HL-60 (cell line): ENCODE data around the gene PPFIA4.

ENCODE experiments used
- DNase-seq, 2 experiments: peaks; one replicate each; pipeline ENCODE4 v3.0.0-alpha.2; 2010 to 2020; ENCODE audit warnings: low read depth in 1 of 2, low spot score in 1 of 2
- H3K27ac ChIP-seq: fragments of 250-450 bp; sonication (Bioruptor Pico); replicated peaks from 2 replicates; pipeline ENCODE4 v1.5.1; 2020; ENCODE audit warnings: mild to moderate bottlenecking, moderate library complexity
- H3K27me3 ChIP-seq: fragments of 250-450 bp; sonication (Bioruptor Pico); 2 replicates; pipeline ENCODE4 v1.5.1; 2021; ENCODE audit warnings: mild to moderate bottlenecking, moderate library complexity; ENCODE audit not compliant: insufficient read depth, poor library complexity, severe bottlenecking
- H3K4me3 ChIP-seq: replicated peaks from 2 replicates; pipeline ENCODE4 v1.5.1; 2011; ENCODE audit warnings: mild to moderate bottlenecking, control low read depth, low read length; ENCODE audit not compliant: insufficient read depth
- CTCF ChIP-seq: IDR thresholded peaks from one replicate; pipeline ENCODE4 v1.5.1; 2011; ENCODE audit warnings: low read length, control low read depth, inconsistent platforms; ENCODE audit not compliant: insufficient read depth
- GABPA ChIP-seq: IDR thresholded peaks from 2 replicates; pipeline ENCODE4 v1.6.1; 2012; ENCODE audit warnings: low read depth
- POLR2AphosphoS5 ChIP-seq: IDR thresholded peaks from 2 replicates; pipeline ENCODE4 v1.6.1; 2012; ENCODE audit warnings: low read depth
- REST ChIP-seq: IDR thresholded peaks from 2 replicates; pipeline ENCODE4 v1.6.1; 2012; ENCODE audit warnings: low read depth; ENCODE audit not compliant: insufficient replicate concordance
- SPI1 ChIP-seq: IDR thresholded peaks from 2 replicates; pipeline ENCODE4 v1.6.1; 2012; ENCODE audit warnings: low read depth, mild to moderate bottlenecking, borderline replicate concordance

PPFIA4 gene

GRCh38 chr1:203069030-203069747, 42.9 kb downstream of the PPFIA4 start:
- no peak overlapping the region for H3K4me3 ChIP-seq
- H3K27me3 ChIP-seq: no peaks in the 10 kb centered on the region
- peak overlapping the region; percentile 63 for H3K27ac ChIP-seq
- TF ChIP-seq REST: no peak
- TF ChIP-seq SPI1: peak; percentile 56
- peak; percentile 28 to 70 for DNase-seq

GRCh38 chr1:203072002-203072602, 45.8 kb downstream of the PPFIA4 start:
- TF ChIP-seq REST (no peak), SPI1 (no peak), POLR2AphosphoS5 (no peak), CTCF (no peak), GABPA (no peak)
- DNase-seq: no peak
- Histone ChIP-seq H3K4me3 (no peak overlapping the region), H3K27me3 (no peaks in the 10 kb centered on the region), H3K27ac (no peak overlapping the region)

- Histone ChIP-seq H3K4me3 (no peak overlapping the region), H3K27ac (no peak overlapping the region), H3K27me3 (no peaks in the 10 kb centered on the region)
- DNase-seq: no peak
- TF ChIP-seq REST: no peak
- TF ChIP-seq CTCF: no peak
- no peak for TF ChIP-seq POLR2AphosphoS5
- TF ChIP-seq GABPA: no peak
- no peak for TF ChIP-seq SPI1
These were observed 46.6 kb downstream of the PPFIA4 start for GRCh38 chr1:203072911-203073310.
